Central memory CD4-positive, alpha-beta T cell (primary cell): ENCODE results near the gene PREX1.

Source experiments
- DNase-seq: peaks from one replicate; pipeline ENCODE4 v3.0.0; 2022

PREX1 gene

DNA sequence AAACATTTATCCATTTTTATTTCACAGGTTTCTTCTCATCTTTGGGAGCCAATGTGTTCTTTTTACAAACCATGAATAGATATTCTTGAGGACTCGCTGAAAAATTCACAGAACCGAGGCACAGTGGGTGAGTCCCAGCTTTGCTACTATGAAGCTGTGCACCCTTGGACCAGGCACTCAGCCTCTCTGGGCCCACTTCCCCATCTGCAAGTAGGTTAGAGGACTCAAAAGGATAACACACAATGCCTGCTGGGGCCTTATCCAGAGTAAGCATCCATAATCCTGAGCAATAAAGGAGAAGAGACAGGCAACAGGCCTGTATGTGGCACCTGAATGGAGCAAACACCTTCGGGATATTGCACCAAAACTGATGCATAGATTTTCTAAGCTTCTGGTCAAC is 153.3 kb downstream of the PREX1 start:
- DNase-seq = no peak

DNA sequence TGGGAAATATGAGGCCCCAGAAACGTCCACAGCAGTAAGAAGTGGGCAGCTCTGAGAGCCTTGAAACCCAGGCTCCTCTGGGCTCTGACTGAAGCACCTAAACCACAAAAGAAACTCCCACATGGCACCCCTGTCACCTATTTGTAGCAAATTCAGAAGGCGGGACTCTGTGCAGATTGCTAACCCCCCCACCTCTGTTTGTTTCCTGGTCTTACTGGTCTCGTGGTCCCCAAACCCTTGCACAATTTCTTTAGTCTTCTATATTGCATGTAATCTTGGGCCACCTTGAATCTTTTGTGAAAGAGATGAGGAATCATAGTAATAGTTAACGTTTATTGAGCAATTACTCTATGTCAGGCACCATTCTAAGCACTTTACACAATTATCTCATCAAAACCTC is 154.3 kb downstream of the PREX1 start:
- no peak for DNase-seq

DNA sequence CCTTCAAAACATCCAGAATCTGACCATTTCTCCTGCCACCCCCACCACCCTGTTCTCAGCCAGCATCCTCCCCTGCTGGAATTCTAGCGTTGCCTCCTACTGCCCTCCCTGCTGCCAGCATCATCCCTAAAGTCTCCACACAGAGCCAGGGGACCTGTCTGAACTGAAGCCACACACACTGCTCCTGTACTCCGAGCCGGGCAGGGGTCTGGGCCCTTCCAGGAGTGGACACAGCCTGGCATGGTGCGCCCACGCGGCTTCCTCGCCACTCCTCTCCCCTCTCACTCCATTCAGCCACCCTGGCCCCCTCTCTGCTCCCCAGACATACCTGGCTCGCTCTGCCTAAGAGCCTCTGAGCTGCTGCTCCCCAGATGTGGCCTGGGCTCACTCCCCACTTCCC is 155.5 kb downstream of the PREX1 start:
- no peak for DNase-seq

DNA sequence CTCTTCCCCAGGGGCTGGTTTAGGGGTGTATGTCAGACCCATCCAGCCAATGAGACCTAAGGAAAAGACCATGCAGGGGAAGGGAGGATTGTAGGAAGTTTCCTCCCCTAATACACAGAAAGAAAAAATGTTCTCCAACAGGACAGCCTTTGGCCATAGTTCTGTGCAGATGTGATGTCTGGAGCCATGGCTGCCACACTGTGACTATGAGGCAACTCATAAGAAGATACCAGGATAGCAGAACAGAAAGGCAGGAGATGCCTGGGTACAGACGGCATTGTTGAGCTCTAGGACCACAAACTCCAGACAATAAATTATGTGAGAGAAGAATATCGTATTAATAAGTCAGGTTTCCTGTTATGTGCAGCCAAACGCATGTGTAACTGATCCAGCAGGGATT is 156.7 kb downstream of the PREX1 start:
- no peak for DNase-seq

DNA sequence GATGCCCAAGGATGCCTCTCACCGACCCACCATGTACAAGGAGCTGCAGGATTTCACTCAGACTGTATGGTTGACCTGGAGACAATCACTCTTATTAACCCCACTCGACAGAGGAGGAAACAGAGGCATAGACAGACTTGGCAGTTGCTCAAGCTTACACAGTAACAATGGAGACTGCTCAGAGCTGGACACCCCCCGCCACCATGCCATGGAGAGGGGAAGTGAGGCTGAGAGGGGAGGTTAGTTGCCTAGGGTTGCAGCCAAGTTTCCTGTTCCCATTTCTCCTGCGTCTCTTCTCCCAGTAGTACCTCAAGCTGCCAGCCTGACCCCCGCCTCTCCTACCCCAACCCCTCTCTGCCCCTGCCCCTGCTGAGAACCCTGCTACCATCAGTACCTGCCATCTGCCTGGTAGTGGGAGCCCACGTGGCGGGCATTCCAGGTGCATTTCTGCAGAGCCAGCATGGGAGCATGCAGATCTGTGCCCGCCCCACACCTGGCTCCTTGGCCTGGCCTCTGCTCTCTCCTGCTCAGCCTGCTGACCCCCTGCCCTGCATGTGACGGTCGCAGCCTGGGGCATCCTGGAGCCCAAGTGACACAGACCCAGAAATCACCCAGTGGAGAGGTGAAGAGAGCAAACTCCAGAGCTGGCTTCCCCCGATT is 157.7 kb downstream of the PREX1 start:
- DNase-seq = no peak

DNA sequence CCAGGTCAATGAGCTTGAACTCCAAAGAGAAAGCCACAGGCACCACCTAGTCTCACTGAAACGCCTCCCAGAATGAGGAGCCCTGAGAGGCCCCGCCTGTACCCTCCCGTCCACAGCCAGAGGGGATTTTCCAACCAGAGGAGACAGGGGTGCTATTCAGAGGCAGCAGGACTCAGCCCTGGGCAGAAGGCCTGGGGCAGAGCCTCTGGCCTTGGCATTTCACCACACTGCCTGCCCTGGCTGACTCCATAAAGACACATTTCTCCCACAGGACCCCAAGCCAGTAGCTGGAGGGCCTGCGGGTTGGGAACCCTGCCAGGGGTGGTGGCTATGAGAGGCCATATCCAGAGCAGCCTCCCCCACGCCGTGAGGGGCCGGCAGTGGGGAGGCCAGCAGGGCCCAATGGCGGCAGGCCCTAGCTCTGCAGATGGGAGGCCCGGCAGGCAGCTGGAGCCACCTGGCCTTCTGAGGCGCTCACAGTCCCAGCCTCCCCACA is 159.3 kb downstream of the PREX1 start:
- DNase-seq = no peak

DNA sequence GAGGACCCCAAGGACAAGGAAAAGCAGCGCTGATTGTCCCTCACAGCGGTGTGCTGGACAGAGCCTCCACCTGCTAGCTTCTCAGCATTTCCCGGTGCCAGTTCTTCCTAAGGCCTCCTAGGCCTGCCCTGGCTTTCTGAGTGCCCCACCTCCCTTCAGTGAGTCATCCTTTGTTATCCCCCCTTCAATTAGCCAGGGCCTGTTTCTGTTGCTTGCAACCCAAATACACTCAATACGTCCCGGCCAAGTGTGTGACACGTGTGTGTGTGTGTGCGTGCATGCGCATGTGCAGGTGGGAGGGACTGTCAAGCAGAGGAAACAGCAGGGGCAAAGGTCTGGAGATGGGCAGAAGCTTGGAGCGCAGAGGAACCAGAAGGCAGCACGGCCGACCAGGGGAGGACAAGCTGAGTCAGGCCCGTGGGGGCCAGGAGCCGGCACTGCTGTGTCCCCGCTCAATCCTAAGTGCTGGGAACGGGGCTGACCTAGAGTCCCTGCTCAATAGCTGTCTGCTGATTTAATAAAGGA is 159.8 kb downstream of the PREX1 start:
- no peak for DNase-seq

DNA sequence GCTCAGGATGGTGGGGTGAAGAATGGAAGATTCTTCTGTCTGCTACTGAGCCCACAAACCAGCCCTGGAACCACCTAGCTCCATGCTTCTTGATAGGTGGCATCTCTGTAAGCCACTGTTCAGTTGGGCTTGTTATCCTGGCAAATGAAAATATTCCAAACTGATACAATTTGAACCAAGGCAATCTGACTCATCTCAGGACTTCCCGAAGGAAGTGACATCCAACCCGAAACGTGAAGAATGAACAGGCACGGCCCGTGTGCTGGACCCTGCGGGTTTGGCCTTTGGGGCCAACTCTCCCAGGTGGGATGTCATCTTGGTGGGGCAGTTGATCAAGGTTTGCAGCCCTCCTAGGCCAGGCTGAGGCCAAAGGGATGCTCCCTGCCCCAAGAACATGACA is 160.3 kb downstream of the PREX1 start:
- DNase-seq = no peak

DNA sequence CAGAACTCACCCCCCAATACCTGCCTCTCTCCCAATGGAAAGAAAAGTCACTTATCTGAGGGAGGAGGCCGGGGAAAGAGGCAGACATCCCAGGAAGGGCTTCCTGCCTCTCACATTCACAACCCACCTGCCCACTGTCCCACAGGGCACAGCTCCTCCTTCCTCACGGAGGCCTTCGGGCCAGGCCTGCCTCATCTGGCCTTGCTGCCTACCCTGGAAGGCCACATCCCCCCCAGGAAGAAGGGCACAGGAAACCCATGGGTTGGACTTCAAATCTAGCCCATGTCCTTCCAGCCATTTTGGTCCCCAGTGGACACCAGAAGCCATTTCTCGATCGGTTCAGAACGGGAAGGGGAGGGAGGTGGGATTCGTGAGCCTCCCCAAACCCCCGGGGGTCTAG is 162.0 kb downstream of the PREX1 start:
- DNase-seq = no peak

DNA sequence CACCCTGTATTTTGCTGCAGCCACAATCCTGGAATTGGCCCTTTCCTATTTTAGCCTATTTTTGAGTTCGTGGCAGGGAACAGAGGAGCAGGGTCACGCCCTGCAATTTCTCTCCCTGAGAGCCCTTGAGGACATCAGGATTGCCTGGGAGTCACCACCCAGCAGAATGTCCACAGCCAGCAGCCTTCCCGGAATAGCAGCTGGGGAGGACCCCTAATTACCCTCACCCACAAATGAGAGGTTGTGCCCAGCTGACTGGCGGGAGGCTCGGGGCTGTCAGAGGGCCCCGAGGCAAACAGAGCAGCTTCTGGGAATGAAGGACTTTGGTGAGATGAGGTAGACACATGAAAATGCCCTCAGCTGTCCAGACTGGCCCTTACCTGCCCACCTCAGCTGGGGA is 165.1 kb downstream of the PREX1 start:
- DNase-seq = no peak

DNA sequence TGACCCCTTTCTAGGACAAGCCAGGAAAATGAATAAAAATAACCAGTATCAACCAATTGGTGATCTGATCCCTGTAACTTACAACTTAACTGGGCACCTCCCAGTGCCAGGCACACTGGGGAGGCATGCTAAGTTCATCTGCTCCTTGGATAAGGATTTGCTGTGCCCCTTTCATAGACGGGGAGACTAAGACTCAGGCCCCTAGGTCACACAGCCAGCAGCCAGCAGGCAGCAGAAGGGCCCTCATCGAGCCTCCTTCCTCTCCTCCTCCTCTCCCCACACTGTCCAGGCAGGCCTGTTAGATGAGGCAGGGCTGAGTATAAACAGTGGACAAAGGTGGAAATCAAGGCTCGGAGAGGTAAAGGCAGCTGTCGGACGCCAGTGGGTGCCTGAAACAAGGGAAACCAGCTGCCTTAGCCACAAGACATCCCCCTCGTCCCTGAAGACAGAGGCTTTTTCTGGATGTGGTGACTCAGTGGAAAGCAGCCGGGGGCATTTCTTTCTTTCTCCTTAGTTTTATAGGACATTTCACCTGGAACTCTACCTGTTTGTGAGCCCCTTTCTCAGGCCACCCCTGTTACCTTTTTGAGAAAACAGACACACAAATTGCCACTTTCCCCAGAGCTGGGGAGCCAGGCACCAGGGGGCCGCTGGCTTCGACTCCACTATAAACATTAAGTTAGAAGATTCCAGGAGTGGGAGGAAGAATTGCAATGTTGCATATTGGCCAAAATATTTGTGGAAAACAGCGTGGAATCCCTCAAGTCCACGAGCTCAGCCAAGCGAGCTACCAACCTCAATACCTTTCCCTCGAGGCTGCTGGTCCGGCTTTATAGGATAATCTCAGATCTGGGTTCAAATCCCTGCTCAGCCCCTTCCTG is 166.0 kb downstream of the PREX1 start:
- no peak for DNase-seq

DNA sequence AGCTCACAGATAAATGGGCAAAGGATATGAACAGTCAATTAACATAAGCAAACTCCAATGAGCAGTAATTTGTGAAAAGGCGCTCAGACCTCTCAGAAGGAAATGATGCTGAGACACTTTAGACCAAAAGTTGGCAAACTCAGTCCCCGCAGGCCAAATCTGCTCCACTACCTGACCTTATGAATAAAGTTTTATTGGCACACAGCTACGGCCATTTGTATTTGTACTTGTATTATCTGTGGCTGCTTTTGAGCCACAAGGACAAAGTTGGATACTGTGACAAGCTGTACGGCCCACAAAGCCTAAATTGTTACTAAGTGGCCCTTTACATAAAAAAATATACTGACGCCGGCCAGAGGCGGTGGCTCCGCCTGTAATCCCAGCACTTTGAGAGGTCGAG is 167.0 kb downstream of the PREX1 start:
- no peak for DNase-seq

DNA sequence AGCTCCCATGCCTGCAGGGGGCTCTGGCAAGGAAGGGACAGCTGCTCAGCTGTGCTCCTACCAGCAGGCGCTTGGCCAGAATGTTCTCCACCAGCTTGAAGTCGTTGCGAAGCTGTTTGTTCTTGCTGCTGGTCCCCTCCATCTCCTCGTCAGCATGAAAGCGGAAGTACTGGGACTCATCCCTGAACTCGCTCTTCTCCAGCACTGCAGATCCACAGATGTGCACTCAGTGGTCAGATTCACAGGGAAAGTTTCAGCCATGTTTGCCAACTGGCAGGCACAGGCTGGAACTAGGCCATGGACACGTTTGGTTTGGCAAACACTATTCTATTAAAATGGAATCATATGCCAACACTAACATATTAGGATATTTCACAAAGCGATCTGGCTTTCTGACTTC is 167.9 kb downstream of the PREX1 start:
- DNase-seq = no peak

DNA sequence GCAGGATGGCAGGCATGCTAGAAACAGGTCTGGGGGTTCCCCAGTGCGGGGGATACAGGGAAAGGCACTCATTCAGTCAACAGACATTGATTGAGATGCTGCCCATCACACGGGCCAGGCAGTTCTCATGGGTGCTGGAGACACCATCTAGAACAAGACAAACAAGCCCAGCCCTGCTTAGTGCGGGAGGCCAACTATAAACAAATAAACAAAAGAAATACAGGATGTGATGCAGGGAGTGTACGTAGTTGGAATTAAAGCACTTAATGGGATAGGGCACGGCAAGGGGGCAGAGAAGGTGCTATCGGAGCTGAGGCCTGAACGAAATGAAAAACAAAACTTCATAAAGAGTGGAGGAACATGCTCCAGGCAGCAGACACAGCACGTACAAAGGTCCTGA is 169.3 kb downstream of the PREX1 start:
- DNase-seq = no peak

DNA sequence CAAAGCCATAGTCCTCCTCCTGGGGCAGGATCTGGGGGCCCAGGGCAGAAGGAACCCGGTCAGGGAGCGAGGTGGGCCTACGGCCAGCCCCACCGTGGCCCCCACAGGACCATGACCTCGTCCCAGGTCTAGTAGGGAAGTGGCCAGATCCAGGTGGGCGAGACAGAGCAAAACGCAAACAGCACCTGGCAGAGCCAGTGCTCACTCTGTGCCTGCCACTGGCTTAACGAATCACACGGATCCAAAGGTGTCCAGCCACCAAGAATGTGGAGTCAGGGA is 169.7 kb downstream of the PREX1 start:
- no peak for DNase-seq

DNA sequence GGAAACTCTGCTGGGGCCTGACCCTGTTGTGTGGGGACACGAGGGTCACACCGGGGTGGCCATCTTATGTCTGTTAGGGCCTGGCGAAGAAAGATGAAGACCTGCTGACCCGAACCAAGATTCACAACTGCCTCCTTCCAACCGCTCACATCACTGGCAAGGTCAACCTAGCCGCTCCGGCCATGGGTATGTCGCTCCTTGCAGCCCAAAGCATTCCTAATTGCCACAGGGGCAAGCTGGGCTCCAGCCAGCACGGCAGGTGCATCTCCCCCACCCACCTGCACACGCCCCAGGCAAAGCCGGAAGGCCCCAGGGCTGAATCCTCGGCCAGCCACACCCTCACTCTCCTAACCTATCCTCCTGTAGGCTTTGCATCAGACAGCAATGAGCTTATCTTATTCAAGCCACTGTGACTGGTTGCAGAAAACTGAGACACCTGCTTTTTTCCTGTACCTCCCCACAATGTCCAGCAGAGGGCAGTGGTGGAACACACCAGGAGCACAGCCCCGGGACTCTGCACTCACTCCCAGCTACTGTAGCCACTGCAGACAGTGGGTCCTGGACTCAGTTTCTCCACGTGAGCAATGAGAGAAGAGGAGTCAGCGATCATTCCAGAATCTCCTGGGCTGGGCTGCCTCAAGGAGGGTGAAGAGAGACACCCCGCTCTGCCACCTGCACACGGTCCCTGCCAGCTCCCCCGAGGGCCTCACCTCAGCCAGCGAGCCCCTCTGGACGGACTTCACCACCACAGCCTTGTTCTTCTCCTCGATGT is 170.2 kb downstream of the PREX1 start:
- peak; percentile 70 for DNase-seq

DNA sequence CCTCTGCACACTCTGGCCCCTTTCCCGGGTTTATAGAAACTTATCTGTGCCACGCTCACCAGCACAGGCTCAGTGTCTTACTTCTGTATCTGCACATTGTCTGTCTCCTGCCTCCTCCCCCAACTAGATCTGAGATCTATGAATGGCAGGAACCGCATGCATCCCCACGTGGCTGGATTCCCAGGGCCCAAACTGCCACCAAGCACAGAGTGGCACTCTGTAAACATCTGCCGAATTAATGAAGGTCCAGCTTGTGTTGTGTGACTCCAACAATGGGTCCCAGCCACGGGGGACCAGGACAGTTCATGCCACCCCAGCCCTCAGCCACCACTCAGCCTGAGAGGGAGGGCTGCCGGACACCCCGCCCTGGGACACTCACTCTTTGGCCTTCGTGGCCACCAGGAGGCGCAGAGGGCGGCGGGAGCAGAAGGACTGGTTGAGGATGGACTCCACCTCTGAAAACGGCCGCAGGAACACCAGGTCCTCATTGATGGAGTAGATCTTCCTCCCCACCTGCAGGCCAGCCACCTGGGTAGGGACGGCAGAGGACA is 171.1 kb downstream of the PREX1 start:
- no peak for DNase-seq

DNA sequence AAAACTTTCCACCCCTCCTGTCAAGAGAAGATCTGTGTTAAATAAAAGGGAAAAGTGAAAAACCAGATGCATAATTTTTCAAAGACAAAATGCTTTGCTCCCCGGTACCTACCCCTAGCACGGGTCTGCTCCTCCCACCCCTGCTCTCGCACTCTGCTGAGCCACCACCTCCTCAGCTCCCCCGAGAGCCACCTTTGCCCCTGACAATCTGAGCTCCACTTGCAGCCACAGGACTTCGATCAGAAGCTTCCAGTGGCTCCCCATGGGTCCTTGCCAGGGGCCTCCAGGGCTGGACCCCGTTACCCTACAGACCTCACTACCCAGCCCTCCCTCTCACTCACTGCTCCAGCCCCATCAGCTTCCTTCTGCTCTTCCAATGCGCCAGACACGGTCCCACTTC is 171.7 kb downstream of the PREX1 start:
- no peak for DNase-seq

DNA sequence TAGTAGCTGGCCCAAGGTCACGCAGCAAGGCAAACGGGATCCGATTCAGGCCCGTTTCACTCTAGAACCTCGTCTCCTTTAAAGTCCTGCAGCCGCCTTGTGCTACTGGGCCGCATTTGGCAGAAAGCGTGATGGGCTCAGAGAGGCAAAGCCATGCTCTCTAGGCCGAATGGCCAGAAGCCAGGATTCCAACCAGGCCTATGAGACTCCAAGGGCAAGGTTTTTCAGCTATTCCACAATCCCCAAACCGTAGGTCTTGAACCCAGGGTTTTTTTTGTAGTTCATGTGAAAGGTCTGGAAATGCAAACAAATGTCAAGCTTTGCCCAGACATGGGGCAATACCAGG is 174.1 kb downstream of the PREX1 start:
- no peak for DNase-seq

DNA sequence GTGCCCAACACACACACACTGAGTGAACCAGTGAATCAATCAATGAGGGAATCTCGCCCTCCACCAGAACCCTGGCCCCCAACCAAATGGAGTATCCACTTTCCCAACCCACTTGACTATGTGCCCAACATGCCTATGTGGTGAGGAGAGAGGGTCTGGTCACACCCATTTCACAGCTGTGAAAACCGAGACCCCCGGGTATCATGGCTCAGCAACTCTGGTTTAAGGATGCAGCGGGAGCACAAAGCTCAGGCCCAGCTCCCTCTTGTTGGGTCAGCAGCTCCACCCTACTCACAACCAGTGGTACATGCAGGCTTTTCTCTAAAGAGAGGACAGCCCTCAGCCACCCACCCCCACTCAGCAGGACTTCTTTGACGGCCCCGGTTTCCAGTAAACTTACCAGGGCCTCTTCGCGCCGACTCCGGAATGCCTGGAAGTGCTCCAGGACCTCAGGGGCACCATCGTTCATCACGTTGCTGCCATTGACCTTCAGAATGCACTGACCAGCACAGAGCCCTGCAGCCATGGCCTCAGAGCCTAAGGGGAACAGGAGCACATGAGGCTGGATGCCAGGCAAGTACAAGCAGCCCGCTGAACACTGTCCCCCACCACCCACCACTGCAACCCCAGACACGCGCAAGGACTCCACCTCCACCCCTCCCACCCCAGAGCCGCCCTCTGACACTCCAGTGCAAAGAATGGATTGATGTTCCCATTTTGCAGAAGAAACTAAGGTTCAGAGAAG is 174.7 kb downstream of the PREX1 start:
- DNase-seq = no peak

DNA sequence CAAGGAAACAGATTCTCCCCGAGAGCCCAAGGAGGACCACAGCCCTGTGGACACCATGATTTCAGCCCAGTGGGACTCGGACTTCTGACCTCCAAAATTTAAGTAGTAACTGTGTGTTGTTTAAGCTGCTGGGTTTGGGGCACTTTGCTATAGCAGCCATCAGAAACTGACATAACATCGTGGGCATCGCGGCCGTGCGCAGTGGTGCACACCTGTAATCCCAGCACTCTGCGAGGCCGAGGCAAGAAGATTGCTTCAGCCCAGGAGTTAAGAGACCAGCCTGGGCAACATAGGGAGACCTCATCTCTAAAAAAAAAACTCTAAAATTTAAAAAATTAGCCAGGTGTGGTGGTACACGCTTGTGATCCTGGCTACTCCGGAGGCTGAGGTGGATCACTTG is 175.8 kb downstream of the PREX1 start:
- no peak for DNase-seq

DNA sequence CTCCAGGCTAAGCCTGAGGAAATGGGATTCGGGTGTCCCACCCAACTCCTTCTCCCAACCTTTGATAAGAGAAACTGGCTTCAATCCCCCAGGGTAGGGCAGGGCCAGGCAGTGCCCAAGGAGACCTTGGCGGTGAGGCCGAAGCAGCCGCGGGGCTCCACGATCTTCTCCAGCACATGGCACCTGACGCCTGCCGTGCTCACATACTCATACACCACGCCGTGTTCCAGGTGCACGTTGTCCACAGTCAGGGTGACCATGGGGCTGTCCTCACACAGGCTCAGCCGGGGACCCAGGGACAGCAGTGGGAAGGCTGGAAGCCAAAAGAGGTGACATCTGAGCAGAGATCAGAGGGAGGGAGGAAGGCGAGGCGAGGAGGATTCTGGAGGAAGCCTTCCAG is 176.5 kb downstream of the PREX1 start:
- DNase-seq = no peak

DNA sequence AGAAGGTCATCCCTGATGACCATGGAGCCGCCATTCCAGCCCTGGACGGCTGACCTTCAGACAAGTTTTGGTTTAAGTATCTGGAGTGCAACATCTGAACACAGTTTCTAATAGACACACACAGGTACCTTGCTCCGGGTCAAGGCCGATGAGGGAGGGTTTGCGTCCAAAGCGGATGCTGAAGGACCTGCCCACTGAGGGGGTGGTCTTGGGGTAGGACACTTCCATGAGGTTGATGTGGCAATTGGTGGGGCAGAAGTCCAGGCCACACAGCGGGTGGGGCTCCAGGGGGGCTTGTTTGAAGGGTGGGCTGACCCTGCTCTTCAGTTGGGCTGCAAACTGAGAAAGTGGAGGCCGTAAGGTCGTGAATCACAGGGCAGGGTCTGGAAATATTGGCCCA is 177.9 kb downstream of the PREX1 start:
- no peak for DNase-seq
